GM12865 (cell line): ENCODE data around the gene IZUMO1.
A peak's percentile ranks its signal among the peaks of the same experiment; 100 is the strongest.
"Not testable (repeated sequence)": the region's sequence is repeated elsewhere in the genome, so short reads cannot be mapped to it uniquely, and the experiment has no call there.

Source experiments
- DNase-seq: peaks from one replicate; pipeline ENCODE4 v3.0.0; 2010; ENCODE audit warnings: low read depth
- H3K4me3 ChIP-seq: 2 replicates; pipeline ENCODE4 v1.5.1; 2011; ENCODE audit warnings: mild to moderate bottlenecking, low read depth, low read length, control low read depth
- TF ChIP-seq, protein P1 (sequence below): IDR thresholded peaks from 2 replicates; pipeline ENCODE4 v1.5.1; 2011; ENCODE audit warnings: low read length, control low read depth, low read depth, inconsistent platforms; ENCODE audit not compliant: insufficient read depth; ENCODE audit errors: missing control alignments

The IZUMO1 gene

DNA sequence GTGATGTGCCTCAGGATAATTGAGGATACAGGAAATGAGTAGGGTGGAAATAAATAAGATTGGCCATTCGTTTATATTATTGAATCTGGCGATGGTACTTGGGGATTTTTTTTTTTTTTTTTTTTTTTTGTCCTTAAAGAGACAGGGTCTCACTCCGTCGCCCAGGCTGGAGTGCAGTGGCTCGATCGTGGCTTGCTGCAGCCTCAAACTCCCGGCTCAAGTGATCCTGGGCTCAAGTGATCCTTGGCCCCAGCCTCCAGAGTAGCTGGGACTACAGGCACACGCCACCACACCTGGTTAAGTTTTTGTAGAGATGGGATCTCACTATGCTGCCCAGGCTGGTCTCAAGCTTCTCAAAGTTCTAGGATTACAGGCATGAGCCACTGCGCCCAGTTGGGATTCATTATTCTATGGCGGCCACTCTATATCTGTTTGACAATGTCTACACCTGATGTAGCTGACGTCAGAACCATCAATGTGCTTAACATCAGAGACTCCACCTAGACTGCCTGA, 24.5 kb downstream of the IZUMO1 start:
- H3K4me3 ChIP-seq: no peak overlapping the region
- TF ChIP-seq, protein P1, sequence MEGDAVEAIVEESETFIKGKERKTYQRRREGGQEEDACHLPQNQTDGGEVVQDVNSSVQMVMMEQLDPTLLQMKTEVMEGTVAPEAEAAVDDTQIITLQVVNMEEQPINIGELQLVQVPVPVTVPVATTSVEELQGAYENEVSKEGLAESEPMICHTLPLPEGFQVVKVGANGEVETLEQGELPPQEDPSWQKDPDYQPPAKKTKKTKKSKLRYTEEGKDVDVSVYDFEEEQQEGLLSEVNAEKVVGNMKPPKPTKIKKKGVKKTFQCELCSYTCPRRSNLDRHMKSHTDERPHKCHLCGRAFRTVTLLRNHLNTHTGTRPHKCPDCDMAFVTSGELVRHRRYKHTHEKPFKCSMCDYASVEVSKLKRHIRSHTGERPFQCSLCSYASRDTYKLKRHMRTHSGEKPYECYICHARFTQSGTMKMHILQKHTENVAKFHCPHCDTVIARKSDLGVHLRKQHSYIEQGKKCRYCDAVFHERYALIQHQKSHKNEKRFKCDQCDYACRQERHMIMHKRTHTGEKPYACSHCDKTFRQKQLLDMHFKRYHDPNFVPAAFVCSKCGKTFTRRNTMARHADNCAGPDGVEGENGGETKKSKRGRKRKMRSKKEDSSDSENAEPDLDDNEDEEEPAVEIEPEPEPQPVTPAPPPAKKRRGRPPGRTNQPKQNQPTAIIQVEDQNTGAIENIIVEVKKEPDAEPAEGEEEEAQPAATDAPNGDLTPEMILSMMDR: no peak
- DNase-seq: no peak

DNA sequence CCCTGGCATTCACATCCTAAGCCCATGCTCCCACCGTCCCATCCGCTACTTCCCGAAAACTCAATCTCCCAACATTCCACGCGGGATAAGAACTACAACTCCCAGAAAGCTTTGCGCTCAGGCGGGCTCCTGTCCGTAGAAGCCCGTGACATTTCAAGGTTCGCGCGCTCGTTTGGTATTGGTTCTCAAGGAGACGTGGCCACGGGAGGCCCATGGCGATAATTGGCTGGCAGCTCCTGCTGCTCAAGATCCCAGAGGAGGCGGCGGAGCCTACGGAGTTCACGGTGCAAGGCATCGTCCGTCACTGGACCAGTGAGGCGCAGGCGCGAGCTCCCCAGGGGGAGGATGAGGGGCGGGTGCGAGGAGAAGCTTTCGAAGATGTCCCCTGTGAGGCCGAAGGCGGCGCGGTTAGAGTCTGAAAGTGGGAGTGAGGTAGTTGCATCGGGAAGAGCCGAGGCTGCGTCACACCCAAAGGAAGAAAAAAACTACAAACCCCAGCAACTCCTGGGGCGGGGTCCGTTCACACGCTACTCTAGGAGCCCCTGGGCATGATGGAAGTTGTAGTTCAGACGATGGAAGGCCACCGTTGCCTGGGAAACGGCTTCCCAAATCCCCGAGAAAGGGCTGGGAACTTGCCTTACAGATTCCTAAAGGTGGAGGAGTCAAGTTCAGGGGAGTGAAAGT, 26.0 kb downstream of the IZUMO1 start:
- DNase-seq: peak; percentile 98
- H3K4me3 ChIP-seq: peak overlapping the region; percentile 57
- TF ChIP-seq, protein P1: no peak

DNA sequence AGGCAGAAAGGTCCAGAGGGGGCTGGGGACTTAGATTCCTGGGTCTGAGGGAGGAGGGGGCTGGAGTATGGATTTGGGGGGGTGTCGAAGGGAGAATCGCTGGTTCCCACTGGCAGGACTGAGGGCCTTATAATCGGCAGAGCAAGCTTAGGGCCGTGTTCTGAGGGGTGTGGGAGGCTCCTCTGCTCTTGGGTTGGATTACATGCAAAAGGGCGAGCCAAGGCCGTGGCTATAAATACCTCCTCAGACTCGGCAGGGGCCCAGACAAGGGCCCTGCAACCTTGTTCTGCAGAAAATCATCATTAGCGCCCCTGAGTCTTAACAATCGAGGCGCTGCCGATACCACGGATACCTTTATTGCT, 26.5 kb downstream of the IZUMO1 start:
- peak overlapping the region; percentile 57 for H3K4me3 ChIP-seq
- DNase-seq: no peak
- TF ChIP-seq, protein P1: no peak

DNA sequence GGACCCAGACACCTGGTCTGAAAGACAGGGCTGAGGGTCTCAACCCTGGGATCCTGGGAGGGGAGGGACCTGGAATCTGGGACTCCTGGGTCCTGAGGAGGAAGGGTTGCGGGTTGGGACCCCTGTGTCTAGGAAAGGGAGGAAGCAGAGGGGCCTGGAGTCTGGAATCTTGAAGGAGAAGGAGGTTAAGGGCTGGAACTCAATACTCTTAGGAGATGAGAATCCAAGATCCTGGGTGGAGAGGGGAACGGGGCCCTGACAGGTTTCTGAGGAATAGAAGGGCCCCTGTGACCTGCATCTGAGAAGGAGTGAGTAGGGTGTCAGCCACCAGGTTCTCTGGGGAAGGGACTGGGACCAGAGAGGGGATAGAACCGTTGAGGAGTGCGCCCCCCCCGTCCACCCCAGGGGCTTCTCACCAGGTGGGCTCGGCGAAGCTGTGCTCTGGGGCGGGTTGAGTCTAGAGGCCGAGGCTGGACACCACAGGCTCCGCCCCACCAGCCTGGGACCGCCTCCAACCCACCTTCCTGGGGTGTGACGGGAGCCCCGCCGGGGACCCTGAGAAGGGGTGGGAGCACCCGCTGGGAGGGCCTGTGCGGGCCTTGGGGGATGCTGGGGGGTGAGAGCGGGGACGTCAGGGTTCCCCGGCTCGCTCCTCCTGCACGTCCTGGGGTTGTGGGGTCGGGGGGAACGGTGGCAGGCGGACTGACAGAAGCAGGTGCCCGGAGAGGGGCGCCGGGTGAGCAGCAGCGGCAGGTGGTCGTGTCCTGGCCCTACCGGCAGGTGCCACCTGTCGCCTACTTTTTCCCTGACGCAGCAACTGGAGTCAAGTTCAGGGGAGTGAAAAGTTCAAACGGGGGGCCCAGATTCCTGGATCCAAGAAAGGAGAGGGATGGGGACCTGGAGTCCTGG, 27.2 kb downstream of the IZUMO1 start, which contains the start of gene MAMSTR:
TSS of gene MAMSTR (minus strand) at position 463 of the 909 bp plus-strand sequence. CDS start 694 bp downstream, outside the sequence.
- TF ChIP-seq, protein P1: no peak
- H3K4me3 ChIP-seq: peak within 1 kb of the TSS; percentile 57
- no peak for DNase-seq

DNA sequence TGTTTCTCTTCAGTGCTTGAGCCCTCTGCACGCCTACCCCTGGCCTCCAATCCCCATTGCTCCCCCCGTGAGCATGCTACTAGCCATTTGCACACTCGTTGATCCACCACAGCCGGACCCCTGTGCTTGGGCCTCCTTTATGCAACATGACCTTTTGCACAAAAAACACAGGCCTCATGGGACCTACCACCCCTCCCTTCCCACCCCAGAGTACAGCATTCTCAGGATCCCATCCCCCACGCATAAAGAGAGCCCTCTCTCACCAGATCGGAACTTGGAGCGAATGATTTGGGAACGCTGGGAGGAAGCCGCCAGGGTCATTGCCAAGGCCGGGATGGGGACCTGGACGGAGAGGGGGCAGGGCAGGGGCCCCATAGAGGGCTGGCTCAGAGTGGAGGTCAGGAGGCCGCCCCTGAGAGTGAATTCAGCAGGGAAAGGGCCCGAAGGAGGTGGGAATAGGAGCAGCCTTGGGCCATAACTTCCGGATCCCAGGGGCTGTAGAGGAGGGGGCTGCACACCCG, 27.9 kb downstream of the IZUMO1 start:
- no peak overlapping the region for H3K4me3 ChIP-seq
- TF ChIP-seq, protein P1: no peak
- DNase-seq: no peak

DNA sequence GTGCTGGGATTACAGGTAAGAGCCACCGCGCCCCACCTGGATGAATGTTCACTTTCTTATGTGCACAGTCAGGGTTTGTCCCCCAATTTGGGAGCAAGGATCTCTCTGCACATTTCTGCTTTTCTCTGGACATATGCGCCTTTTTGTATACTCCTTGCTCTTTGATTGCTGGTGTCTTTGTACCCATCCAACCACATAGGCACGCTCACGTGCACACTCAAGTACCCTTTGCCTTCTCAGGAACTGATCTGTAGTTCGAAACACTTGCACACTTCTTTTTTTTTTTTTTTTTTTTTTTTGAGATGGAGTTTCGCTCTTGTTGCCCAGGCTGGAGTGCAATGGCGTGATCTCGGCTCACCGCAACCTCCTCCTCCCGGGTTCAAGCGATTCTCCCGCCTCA, 28.6 kb downstream of the IZUMO1 start:
- not testable (repeated sequence) for DNase-seq, H3K4me3 ChIP-seq

DNA sequence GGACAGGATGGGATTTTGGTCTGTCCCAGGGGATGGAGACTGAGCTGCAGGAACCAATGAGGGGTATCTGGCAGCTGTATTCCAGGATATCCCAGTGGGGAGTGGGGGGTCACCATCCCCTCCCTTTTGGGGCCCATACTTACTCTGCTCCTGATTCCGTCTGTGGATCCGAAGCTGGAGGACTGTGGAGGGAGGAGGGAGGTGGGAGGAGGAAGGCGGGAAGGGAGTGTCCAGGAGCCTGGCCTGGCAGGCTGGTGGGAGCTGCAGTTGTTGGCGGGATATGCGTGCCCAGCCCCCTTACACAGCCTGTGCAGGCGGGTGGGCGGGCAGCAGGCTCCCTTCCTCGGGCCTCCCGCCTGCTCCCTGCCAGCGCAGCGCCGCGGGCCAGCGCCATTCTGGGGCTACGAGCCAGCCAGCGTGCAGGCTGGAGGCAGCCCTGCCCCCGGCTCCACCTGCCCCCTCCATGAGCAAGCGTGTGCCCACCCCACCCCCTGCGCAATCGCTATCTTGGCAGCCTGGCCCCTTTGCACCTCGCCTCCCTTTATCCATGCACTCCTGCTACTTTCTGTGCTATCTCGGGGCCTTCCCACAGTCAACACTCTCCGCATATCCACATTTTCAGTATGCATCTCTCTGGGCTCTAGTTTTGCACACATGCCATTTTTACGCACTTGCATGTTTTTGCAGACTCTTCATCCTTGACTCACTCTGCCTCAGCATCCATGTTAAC, 30.0 kb downstream of the IZUMO1 start:
- TF ChIP-seq, protein P1: no peak
- no peak overlapping the region for H3K4me3 ChIP-seq
- no peak for DNase-seq
